IgD-negative memory B cell (primary cell): Measurements from ENCODE around the gene AHCYL1. TPM values are rescaled to one million over a fixed set of nuclear protein-coding genes. Genes with fewer than 3 reads are reported as not detected.

ENCODE experiments used
- H3K27ac Mint-ChIP-seq, 3 donors: one replicate each; pipeline ENCODE4 v1.8.0; 2020 to 2022; ENCODE audit warnings: mild to moderate bottlenecking in 3 of 3, mixed read lengths in 3 of 3, moderate library complexity in 1 of 3
- H3K27me3 Mint-ChIP-seq: one replicate; pipeline ENCODE4 v1.8.0; 2021; ENCODE audit warnings: mixed read lengths
- H3K36me3 Mint-ChIP-seq: one replicate; pipeline ENCODE4 v1.8.0; 2020; ENCODE audit warnings: mild to moderate bottlenecking, mixed read lengths
- H3K4me1 Mint-ChIP-seq, 3 donors: one replicate each; pipeline ENCODE4 v1.8.0; 2020 to 2022; ENCODE audit warnings: mixed read lengths in 3 of 3, mild to moderate bottlenecking in 1 of 3
- H3K4me3 Mint-ChIP-seq, 4 donors: one replicate each; pipeline ENCODE4 v1.8.0; 2020 to 2022; ENCODE audit warnings: mild to moderate bottlenecking in 4 of 4, mixed read lengths in 4 of 4, moderate library complexity in 3 of 4
- H3K9me3 Mint-ChIP-seq, 3 donors: one replicate each; pipeline ENCODE4 v1.8.0; 2020 to 2021; ENCODE audit warnings: mixed read lengths in 3 of 3, mild to moderate bottlenecking in 1 of 3
- polyA plus RNA-seq: library from polyadenylated mRNA; unstranded; fragments of 300-500 nt; fragmentation: Illumina TruSeq; gene quantifications from one replicate; pipeline ENCODE4 v1.2.3, GENCODE V29; 2021

AHCYL1 gene
- polyA plus RNA-seq, 1 donor from 2014 or later, result 42.5 TPM

GRCh38 chr1:109960745-109961094 lies 23.8 kb upstream of the AHCYL1 start:
- Mint-ChIP-seq H3K27ac (no peak overlapping the region), H3K4me3 (no peak overlapping the region), H3K27me3 (peaks cover 3% of the 10 kb centered on the region), H3K4me1 (no peaks in the 10 kb centered on the region), H3K36me3 (no peaks in the 10 kb centered on the region), H3K9me3 (peaks cover 2 to 6% (median 5%) of the 10 kb centered on the region in 3 donors)

- Mint-ChIP-seq H3K36me3 (no peaks in the 10 kb centered on the region), H3K27me3 (peaks cover 3% of the 10 kb centered on the region), H3K27ac (no peak overlapping the region), H3K9me3 (peaks cover 2 to 6% (median 5%) of the 10 kb centered on the region in 3 donors), H3K4me1 (no peaks in the 10 kb centered on the region), H3K4me3 (no peak overlapping the region)
These were observed 20.7 kb upstream of the AHCYL1 start for GRCh38 chr1:109963864-109964263.

- Mint-ChIP-seq H3K4me3 (no peak overlapping the region), H3K4me1 (peaks cover 0 to 4% (median 0%) of the 10 kb centered on the region in 3 donors), H3K27ac (no peak overlapping the region)
These were observed 15.3 kb upstream of the AHCYL1 start for GRCh38 chr1:109969146-109969829.

GRCh38 chr1:109969907-109970306 lies 14.7 kb upstream of the AHCYL1 start:
- H3K9me3 Mint-ChIP-seq, result peaks cover 2 to 15% (median 8%) of the 10 kb centered on the region in 3 donors
- H3K4me3 Mint-ChIP-seq, result no peak overlapping the region
- no peaks in the 10 kb centered on the region for H3K36me3 Mint-ChIP-seq
- H3K27me3 Mint-ChIP-seq, result peaks cover 6% of the 10 kb centered on the region
- no peak overlapping the region for H3K27ac Mint-ChIP-seq
- peaks cover 0 to 4% (median 0%) of the 10 kb centered on the region in 3 donors for H3K4me1 Mint-ChIP-seq

More at GRCh38 chr1:109969146-109969829, 15.3 kb upstream of the AHCYL1 start:
- Mint-ChIP-seq H3K9me3 (peaks cover 2 to 15% (median 8%) of the 10 kb centered on the region in 3 donors), H3K36me3 (no peaks in the 10 kb centered on the region), H3K27me3 (peaks cover 5% of the 10 kb centered on the region)

- H3K27me3 Mint-ChIP-seq, result peaks cover 6% of the 10 kb centered on the region
- H3K36me3 Mint-ChIP-seq, result no peaks in the 10 kb centered on the region
- no peak overlapping the region for H3K4me3 Mint-ChIP-seq
- H3K9me3 Mint-ChIP-seq, result peaks cover 0 to 9% (median 3%) of the 10 kb centered on the region in 3 donors
- no peak overlapping the region for H3K27ac Mint-ChIP-seq
- H3K4me1 Mint-ChIP-seq, result peaks cover 0 to 4% (median 0%) of the 10 kb centered on the region in 3 donors
These were observed 13.0 kb upstream of the AHCYL1 start for GRCh38 chr1:109971559-109971958.

GRCh38 chr1:109974191-109974590 lies 10.4 kb upstream of the AHCYL1 start:
- Mint-ChIP-seq H3K36me3 (no peaks in the 10 kb centered on the region), H3K4me3 (no peak overlapping the region), H3K27ac (no peak overlapping the region), H3K27me3 (peaks cover 15% of the 10 kb centered on the region), H3K4me1 (peaks cover 0 to 3% (median 0%) of the 10 kb centered on the region in 3 donors), H3K9me3 (peaks cover 0 to 9% (median 3%) of the 10 kb centered on the region in 3 donors)

- no peaks in the 10 kb centered on the region for H3K4me1 Mint-ChIP-seq
- no peak overlapping the region for H3K4me3 Mint-ChIP-seq
- H3K27me3 Mint-ChIP-seq, result peaks cover 15% of the 10 kb centered on the region
- H3K27ac Mint-ChIP-seq, result no peak overlapping the region
- no peaks in the 10 kb centered on the region for H3K36me3 Mint-ChIP-seq
- H3K9me3 Mint-ChIP-seq, result no peaks in the 10 kb centered on the region
These were observed 8.8 kb upstream of the AHCYL1 start for GRCh38 chr1:109975718-109976117.

- H3K27ac Mint-ChIP-seq, result peak overlapping the region in 1 of 3 donors; percentile 4
- no peaks in the 10 kb centered on the region for H3K4me1 Mint-ChIP-seq
- H3K4me3 Mint-ChIP-seq, result no peak overlapping the region
- peaks cover 15% of the 10 kb centered on the region for H3K27me3 Mint-ChIP-seq
- H3K9me3 Mint-ChIP-seq, result no peaks in the 10 kb centered on the region
- no peaks in the 10 kb centered on the region for H3K36me3 Mint-ChIP-seq
These were observed 7.8 kb upstream of the AHCYL1 start for GRCh38 chr1:109976762-109977161.

- no peaks in the 10 kb centered on the region for H3K4me1 Mint-ChIP-seq
- no peaks in the 10 kb centered on the region for H3K9me3 Mint-ChIP-seq
- H3K27me3 Mint-ChIP-seq, result peaks cover 15% of the 10 kb centered on the region
- H3K36me3 Mint-ChIP-seq, result no peaks in the 10 kb centered on the region
- peak overlapping the region in 1 of 3 donors; percentile 4 for H3K27ac Mint-ChIP-seq
- H3K4me3 Mint-ChIP-seq, result no peak overlapping the region
These were observed 7.3 kb upstream of the AHCYL1 start for GRCh38 chr1:109977225-109977624.

- no peaks in the 10 kb centered on the region for H3K9me3 Mint-ChIP-seq
- no peaks in the 10 kb centered on the region for H3K4me1 Mint-ChIP-seq
These were observed 6.7 kb upstream of the AHCYL1 start for GRCh38 chr1:109977657-109978378.

GRCh38 chr1:109978761-109979488 lies 5.6 kb upstream of the AHCYL1 start:
- Mint-ChIP-seq H3K36me3 (no peaks in the 10 kb centered on the region), H3K4me1 (no peaks in the 10 kb centered on the region), H3K27ac (no peak overlapping the region), H3K4me3 (no peak overlapping the region), H3K9me3 (no peaks in the 10 kb centered on the region), H3K27me3 (peaks cover 12% of the 10 kb centered on the region)

More at GRCh38 chr1:109977657-109978378, 6.7 kb upstream of the AHCYL1 start:
- H3K4me3 Mint-ChIP-seq, result no peak overlapping the region
- H3K27ac Mint-ChIP-seq, result no peak overlapping the region
- H3K27me3 Mint-ChIP-seq, result peaks cover 12% of the 10 kb centered on the region
- no peaks in the 10 kb centered on the region for H3K36me3 Mint-ChIP-seq

- H3K4me3 Mint-ChIP-seq, result no peak overlapping the region
- peaks cover 0 to under 1% (median under 1%) of the 10 kb centered on the region in 3 donors for H3K4me1 Mint-ChIP-seq
- no peaks in the 10 kb centered on the region for H3K9me3 Mint-ChIP-seq
- H3K36me3 Mint-ChIP-seq, result no peaks in the 10 kb centered on the region
- H3K27me3 Mint-ChIP-seq, result peaks cover 9% of the 10 kb centered on the region
- no peak overlapping the region for H3K27ac Mint-ChIP-seq
These were observed 5.0 kb upstream of the AHCYL1 start for GRCh38 chr1:109979489-109980091.

GRCh38 chr1:109980324-109981003 lies 4.1 kb upstream of the AHCYL1 start:
- no peaks in the 10 kb centered on the region for H3K9me3 Mint-ChIP-seq
- H3K4me3 Mint-ChIP-seq, result no peak overlapping the region
- H3K4me1 Mint-ChIP-seq, result peaks cover 3 to 5% (median 4%) of the 10 kb centered on the region in 3 donors

GRCh38 chr1:109981004-109981335 lies 3.6 kb upstream of the AHCYL1 start:
- no peaks in the 10 kb centered on the region for H3K9me3 Mint-ChIP-seq
- no peak overlapping the region for H3K4me3 Mint-ChIP-seq
- H3K4me1 Mint-ChIP-seq, result peaks cover 8 to 10% (median 9%) of the 10 kb centered on the region in 3 donors
- peaks cover 9% of the 10 kb centered on the region for H3K27me3 Mint-ChIP-seq
- no peak overlapping the region for H3K27ac Mint-ChIP-seq
- H3K36me3 Mint-ChIP-seq, result no peaks in the 10 kb centered on the region

More at GRCh38 chr1:109980324-109981003, 4.1 kb upstream of the AHCYL1 start:
- H3K27me3 Mint-ChIP-seq, result peaks cover 9% of the 10 kb centered on the region
- no peaks in the 10 kb centered on the region for H3K36me3 Mint-ChIP-seq
- H3K27ac Mint-ChIP-seq, result no peak overlapping the region
